NOMO-1 treated with dmso at 0.1 percent for 144 hours (cell line): ENCODE results near the gene EBF3.

Experiments used
- DNase-seq: peaks from one replicate; lab custom pipeline; 2025; ENCODE audit not compliant: unreplicated experiment; lab: John Stamatoyannopoulos, UW

EBF3 gene

GRCh38 chr10:129912986-129913695, 50.9 kb downstream of the EBF3 start:
- no peak for DNase-seq

- no peak for DNase-seq
Observed at GRCh38 chr10:129912166-129912917, 51.7 kb downstream of the EBF3 start.

GRCh38 chr10:129911451-129912165, 52.5 kb downstream of the EBF3 start:
- no peak for DNase-seq

GRCh38 chr10:129910861-129911260, 53.2 kb downstream of the EBF3 start:
- DNase-seq, result no peak

- no peak for DNase-seq
Observed at GRCh38 chr10:129909531-129910256, 54.4 kb downstream of the EBF3 start.

GRCh38 chr10:129909080-129909479, 55.0 kb downstream of the EBF3 start:
- no peak for DNase-seq

GRCh38 chr10:129908406-129908805, 55.7 kb downstream of the EBF3 start:
- no peak for DNase-seq

- no peak for DNase-seq
Observed at GRCh38 chr10:129905553-129905952, 58.5 kb downstream of the EBF3 start.

- no peak for DNase-seq
Observed at GRCh38 chr10:129904323-129904722, 59.8 kb downstream of the EBF3 start.

- no peak for DNase-seq
Observed at GRCh38 chr10:129901389-129902006, 62.6 kb downstream of the EBF3 start.

GRCh38 chr10:129900825-129901224, 63.2 kb downstream of the EBF3 start:
- no peak for DNase-seq

- DNase-seq, result no peak
Observed at GRCh38 chr10:129899276-129900130, 64.6 kb downstream of the EBF3 start.

- no peak for DNase-seq
Observed at GRCh38 chr10:129898706-129899268, 65.3 kb downstream of the EBF3 start.

- no peak for DNase-seq
Observed at GRCh38 chr10:129897871-129898626, 66.0 kb downstream of the EBF3 start.

- DNase-seq, result no peak
Observed at GRCh38 chr10:129896860-129897200, 67.2 kb downstream of the EBF3 start.

- no peak for DNase-seq
Observed at GRCh38 chr10:129896136-129896859, 67.8 kb downstream of the EBF3 start.

- no peak for DNase-seq
Observed at GRCh38 chr10:129895811-129896135, 68.3 kb downstream of the EBF3 start.

GRCh38 chr10:129894698-129895097, 69.4 kb downstream of the EBF3 start:
- no peak for DNase-seq
